CD4-positive, alpha-beta T cell (primary cell): ENCODE measurements around the gene APLP2. TPM values are rescaled to one million over a fixed set of nuclear protein-coding genes. Genes with fewer than 3 reads are reported as not detected.

Experiments used
- ATAC-seq: fragments of 200-7000 bp; cut with Tn5 transposase; one replicate; pipeline ENCODE4 v1.10.0; 2022; ENCODE audit warnings: mild to moderate bottlenecking; ENCODE audit not compliant: poor library complexity
- CTCF ChIA-PET: fragments of 350-600 bp; sonication (Branson Sonifier 250); formaldehyde crosslinking; loops from one replicate; lab custom pipeline; 2021; ENCODE audit warnings: antibody characterized with exemption, inconsistent platforms; lab: Charles Lee
- POLR2A ChIA-PET: fragments of 350-600 bp; sonication (Branson Sonifier 250); formaldehyde crosslinking; loops from one replicate; lab custom pipeline; 2021; ENCODE audit warnings: antibody characterized with exemption, inconsistent platforms; lab: Charles Lee
- DNase-seq, 14 experiments: peaks; one replicate each; pipeline ENCODE4 v3.0.0-alpha.2; 2013 to 2020; ENCODE audit warnings: mixed read lengths in 2 of 14
- H3K27ac ChIP-seq, 2 donors: one replicate each; pipeline versions ENCODE4 v1.5.1 to v1.7.0; 2013; ENCODE audit warnings: low read length in 2 of 2, low read depth in 1 of 2, mild to moderate bottlenecking in 1 of 2
- H3K27me3 ChIP-seq, 2 experiments: 1 replicate in 1 of 2; 2 replicates in 1 of 2; pipeline versions ENCODE4 v1.6.1 to v1.7.0; 2013; ENCODE audit warnings: low read length in 2 of 2, control low read depth in 1 of 2, mild to moderate bottlenecking in 1 of 2, moderate library complexity in 1 of 2; ENCODE audit not compliant: insufficient read depth in 2 of 2, control insufficient read depth in 1 of 2
- H3K36me3 ChIP-seq: one replicate; pipeline ENCODE4 v1.6.1; 2013; ENCODE audit warnings: low read length, control low read depth; ENCODE audit not compliant: insufficient read depth
- H3K4me1 ChIP-seq: one replicate; pipeline ENCODE4 v1.6.1; 2013; ENCODE audit warnings: low read length, control low read depth; ENCODE audit not compliant: insufficient read depth
- H3K4me3 ChIP-seq: one replicate; pipeline ENCODE4 v1.5.1; 2013; ENCODE audit warnings: mild to moderate bottlenecking, low read length, moderate library complexity
- H3K9me3 ChIP-seq, 2 experiments: 1 replicate in 1 of 2; 2 replicates in 1 of 2; pipeline versions ENCODE4 v1.6.1 to v1.7.0; 2013; ENCODE audit warnings: low read length in 2 of 2, mild to moderate bottlenecking in 2 of 2, control low read depth in 1 of 2, moderate library complexity in 1 of 2; ENCODE audit not compliant: control insufficient read depth in 1 of 2, insufficient read depth in 1 of 2
- H3K27ac Mint-ChIP-seq: one replicate; pipeline ENCODE4 v1.8.0; 2020; ENCODE audit warnings: mixed read lengths
- H3K27me3 Mint-ChIP-seq: one replicate; pipeline ENCODE4 v1.8.0; 2021; ENCODE audit warnings: mixed read lengths
- H3K36me3 Mint-ChIP-seq: one replicate; pipeline ENCODE4 v1.8.0; 2021; ENCODE audit warnings: low read depth, mixed read lengths
- H3K4me1 Mint-ChIP-seq: one replicate; pipeline ENCODE4 v1.8.0; 2021; ENCODE audit warnings: low read depth, mixed read lengths
- H3K4me3 Mint-ChIP-seq: one replicate; pipeline ENCODE4 v1.8.0; 2020; ENCODE audit warnings: mild to moderate bottlenecking, mixed read lengths
- H3K9me3 Mint-ChIP-seq: one replicate; pipeline ENCODE4 v1.8.0; 2020; ENCODE audit warnings: mixed read lengths
- CTCF ChIP-seq: fragments of 200-600 bp; IDR thresholded peaks from one replicate; pipeline ENCODE4 v1.8.0; 2022; ENCODE audit warnings: antibody characterized with exemption, mild to moderate bottlenecking
- intact Hi-C, 2 experiments: fragments of 100-400 bp; cut with DNase I in 1 of 2; cut with micrococcal nuclease in 1 of 2; formaldehyde crosslinking; loops; one replicate each; pipeline versions ENCODE4 v1.15.1 to v1.9.0; 2023 to 2025; cut with DNase I, micrococcal nuclease
- total RNA-seq, 174 experiments: library from RNA in 2 of 174; stranded (reverse) in 2 of 174; gene quantifications; one replicate each; pipeline ENCODE4 v1.2.3 and lab custom pipeline; 2021 to 2026

APLP2 gene
- total RNA-seq, 2 experiments from 2014 or later, result 28.8 to 29.5 TPM

GRCh38 chr11:130189492-130190210 lies 120.0 kb downstream of the APLP2 start:
- Mint-ChIP-seq H3K27ac (no peak overlapping the region), H3K4me1 (no peaks in the 10 kb centered on the region), H3K4me3 (no peak overlapping the region), H3K9me3 (no peaks in the 10 kb centered on the region), H3K27me3 (no peaks in the 10 kb centered on the region), H3K36me3 (no peaks in the 10 kb centered on the region)
- Histone ChIP-seq H3K36me3 (no peaks in the 10 kb centered on the region), H3K4me3 (no peak overlapping the region), H3K27ac (no peak overlapping the region), H3K4me1 (no peaks in the 10 kb centered on the region), H3K9me3 (no peaks in the 10 kb centered on the region), H3K27me3 (no peaks in the 10 kb centered on the region)
- no peak for TF ChIP-seq CTCF
- DNase-seq, result no peak
- ChIA-PET POLR2A (no interaction called here), CTCF (no interaction called here)
- no peak for ATAC-seq
- intact Hi-C loops, result no loop called here

- CTCF ChIA-PET, result no interaction called here
- no peak overlapping the region for H3K27ac Mint-ChIP-seq
These were observed 120.7 kb downstream of the APLP2 start for GRCh38 chr11:130190371-130190881.

GRCh38 chr11:130191896-130192295 lies 122.2 kb downstream of the APLP2 start:
- ChIA-PET CTCF (no interaction called here), POLR2A (no interaction called here)
- Histone ChIP-seq H3K4me3 (no peak overlapping the region), H3K27me3 (no peaks in the 10 kb centered on the region), H3K9me3 (no peaks in the 10 kb centered on the region), H3K4me1 (no peaks in the 10 kb centered on the region), H3K36me3 (no peaks in the 10 kb centered on the region), H3K27ac (no peak overlapping the region)
- Mint-ChIP-seq H3K36me3 (no peaks in the 10 kb centered on the region), H3K9me3 (no peaks in the 10 kb centered on the region), H3K4me1 (no peaks in the 10 kb centered on the region), H3K27me3 (no peaks in the 10 kb centered on the region), H3K27ac (no peak overlapping the region), H3K4me3 (no peak overlapping the region)
- intact Hi-C loops, result no loop called here
- no peak for DNase-seq
- no peak for TF ChIP-seq CTCF
- no peak for ATAC-seq

More at GRCh38 chr11:130190371-130190881, 120.7 kb downstream of the APLP2 start:
- no peaks in the 10 kb centered on the region for H3K36me3 Mint-ChIP-seq
- DNase-seq (no peak), ATAC-seq (no peak)
- no peaks in the 10 kb centered on the region for H3K4me1 ChIP-seq
- no peaks in the 10 kb centered on the region for H3K9me3 ChIP-seq
- H3K4me1 Mint-ChIP-seq, result no peaks in the 10 kb centered on the region
- no peaks in the 10 kb centered on the region for H3K36me3 ChIP-seq
- H3K27me3 Mint-ChIP-seq, result no peaks in the 10 kb centered on the region
- no peaks in the 10 kb centered on the region for H3K9me3 Mint-ChIP-seq
- H3K4me3 ChIP-seq, result no peak overlapping the region
- H3K27ac ChIP-seq, result no peak overlapping the region
- intact Hi-C loops, result no loop called here
- H3K4me3 Mint-ChIP-seq, result no peak overlapping the region
- POLR2A ChIA-PET, result no interaction called here
- no peaks in the 10 kb centered on the region for H3K27me3 ChIP-seq
- TF ChIP-seq CTCF, result no peak
